Hepatocyte (in vitro differentiated cells): ENCODE data around the gene IL1R2.

Source experiments
- EZH2 ChIP-seq: fragments of 200-600 bp; sonication (generic); IDR thresholded peaks from 2 replicates; pipeline ENCODE4 v1.6.1; 2016; ENCODE audit warnings: antibody characterized with exemption, mild to moderate bottlenecking, borderline replicate concordance
- EZH2phosphoT487 ChIP-seq: fragments of 200-600 bp; sonication (generic); IDR thresholded peaks from one replicate; pipeline ENCODE4 v1.6.1; 2018; ENCODE audit warnings: antibody characterized with exemption, mild to moderate bottlenecking, low read depth, moderate library complexity; ENCODE audit not compliant: unreplicated experiment, severe bottlenecking
- TF ChIP-seq, protein P1 (sequence below): fragments of 200-600 bp; sonication (generic); IDR thresholded peaks from 2 replicates; pipeline ENCODE4 v1.5.1; 2016; ENCODE audit warnings: antibody characterized with exemption, mild to moderate bottlenecking; ENCODE audit not compliant: poor library complexity

DNA sequence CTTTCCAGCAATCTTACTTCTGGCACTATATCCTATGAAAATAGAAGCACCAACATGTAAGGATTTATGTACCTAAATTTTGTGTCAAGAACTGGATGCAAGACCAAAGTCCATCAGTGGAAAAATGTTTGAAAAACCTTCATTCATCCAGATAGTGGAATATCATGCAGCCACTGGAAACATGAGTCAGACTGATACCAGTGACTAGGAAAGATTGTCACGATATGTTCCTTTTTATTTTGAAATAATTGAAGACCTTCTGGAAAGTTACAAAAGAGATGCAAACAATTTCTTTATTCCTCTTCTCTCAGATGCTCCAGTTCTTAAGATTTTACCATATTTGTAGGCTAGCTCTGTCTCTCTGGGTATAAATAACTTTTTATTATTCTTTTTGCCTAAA lies 40.5 kb upstream of the IL1R2 start:
- TF ChIP-seq, protein P1, sequence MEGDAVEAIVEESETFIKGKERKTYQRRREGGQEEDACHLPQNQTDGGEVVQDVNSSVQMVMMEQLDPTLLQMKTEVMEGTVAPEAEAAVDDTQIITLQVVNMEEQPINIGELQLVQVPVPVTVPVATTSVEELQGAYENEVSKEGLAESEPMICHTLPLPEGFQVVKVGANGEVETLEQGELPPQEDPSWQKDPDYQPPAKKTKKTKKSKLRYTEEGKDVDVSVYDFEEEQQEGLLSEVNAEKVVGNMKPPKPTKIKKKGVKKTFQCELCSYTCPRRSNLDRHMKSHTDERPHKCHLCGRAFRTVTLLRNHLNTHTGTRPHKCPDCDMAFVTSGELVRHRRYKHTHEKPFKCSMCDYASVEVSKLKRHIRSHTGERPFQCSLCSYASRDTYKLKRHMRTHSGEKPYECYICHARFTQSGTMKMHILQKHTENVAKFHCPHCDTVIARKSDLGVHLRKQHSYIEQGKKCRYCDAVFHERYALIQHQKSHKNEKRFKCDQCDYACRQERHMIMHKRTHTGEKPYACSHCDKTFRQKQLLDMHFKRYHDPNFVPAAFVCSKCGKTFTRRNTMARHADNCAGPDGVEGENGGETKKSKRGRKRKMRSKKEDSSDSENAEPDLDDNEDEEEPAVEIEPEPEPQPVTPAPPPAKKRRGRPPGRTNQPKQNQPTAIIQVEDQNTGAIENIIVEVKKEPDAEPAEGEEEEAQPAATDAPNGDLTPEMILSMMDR = no peak
- TF ChIP-seq EZH2 = no peak
- no peak for TF ChIP-seq EZH2phosphoT487
